HEK293 (cell line): ENCODE results near the gene CIC.

ENCODE experiments used
- FEZF1 ChIP-seq: fragments of 450-650 bp; formaldehyde crosslinking; IDR thresholded peaks from 2 replicates; pipeline ENCODE4 v1.5.1; 2016; ENCODE audit warnings: missing biosample characterization, missing genetic modification characterization
- GLI4 ChIP-seq: fragments of 450-650 bp; formaldehyde crosslinking; IDR thresholded peaks from 2 replicates; pipeline ENCODE4 v1.5.1; 2016; ENCODE audit warnings: missing biosample characterization, missing genetic modification characterization
- HOXA7 ChIP-seq: sonication (generic); formaldehyde crosslinking; IDR thresholded peaks from 2 replicates; pipeline ENCODE4 v1.8.1; 2022; ENCODE audit warnings: missing genetic modification reagents, borderline replicate concordance
- KLF16 ChIP-seq: fragments of 450-650 bp; formaldehyde crosslinking; IDR thresholded peaks from 2 replicates; pipeline ENCODE4 v1.5.1; 2017; ENCODE audit warnings: missing biosample characterization, missing genetic modification characterization
- RBAK ChIP-seq: fragments of 450-650 bp; formaldehyde crosslinking; IDR thresholded peaks from 2 replicates; pipeline ENCODE4 v1.5.1; 2016; ENCODE audit warnings: missing biosample characterization, missing genetic modification characterization
- WT1 ChIP-seq: fragments of 450-650 bp; formaldehyde crosslinking; IDR thresholded peaks from 2 replicates; pipeline ENCODE4 v1.5.1; 2016; ENCODE audit warnings: missing biosample characterization, missing genetic modification characterization
- ZBTB48 ChIP-seq: fragments of 450-650 bp; formaldehyde crosslinking; IDR thresholded peaks from 2 replicates; pipeline ENCODE4 v1.5.1; 2016; ENCODE audit warnings: missing biosample characterization, missing genetic modification characterization
- ZBTB8A ChIP-seq: fragments of 450-650 bp; formaldehyde crosslinking; IDR thresholded peaks from 2 replicates; pipeline ENCODE4 v1.5.1; 2016; ENCODE audit warnings: missing biosample characterization, missing genetic modification characterization
- ZFHX2 ChIP-seq: fragments of 450-650 bp; formaldehyde crosslinking; conservative IDR thresholded peaks from 2 replicates; pipeline ENCODE4 v1.5.1; 2016; ENCODE audit warnings: missing biosample characterization, missing genetic modification characterization
- ZFP37 ChIP-seq: fragments of 450-650 bp; formaldehyde crosslinking; IDR thresholded peaks from 2 replicates; pipeline ENCODE4 v1.5.1; 2016; ENCODE audit warnings: missing biosample characterization, missing genetic modification characterization
- ZNF169 ChIP-seq: fragments of 450-650 bp; formaldehyde crosslinking; IDR thresholded peaks from 2 replicates; pipeline ENCODE4 v1.5.1; 2016; ENCODE audit warnings: missing biosample characterization, missing genetic modification characterization
- ZNF292 ChIP-seq: fragments of 450-650 bp; formaldehyde crosslinking; IDR thresholded peaks from 2 replicates; pipeline ENCODE4 v1.5.1; 2016; ENCODE audit warnings: low read depth, missing biosample characterization, missing genetic modification characterization, borderline replicate concordance
- ZNF350 ChIP-seq: fragments of 450-650 bp; formaldehyde crosslinking; IDR thresholded peaks from 2 replicates; pipeline ENCODE4 v1.5.0; 2017; ENCODE audit warnings: missing biosample characterization, mild to moderate bottlenecking, missing genetic modification characterization
- ZNF423 ChIP-seq: fragments of 450-650 bp; formaldehyde crosslinking; IDR thresholded peaks from 2 replicates; pipeline ENCODE4 v1.5.1; 2016; ENCODE audit warnings: missing biosample characterization, missing genetic modification characterization
- ZNF530 ChIP-seq: fragments of 450-650 bp; formaldehyde crosslinking; IDR thresholded peaks from 2 replicates; pipeline ENCODE4 v1.5.1; 2016; ENCODE audit warnings: low read depth, missing biosample characterization, missing genetic modification characterization
- ZNF544 ChIP-seq: fragments of 450-650 bp; formaldehyde crosslinking; IDR thresholded peaks from 2 replicates; pipeline ENCODE4 v1.5.0; 2017; ENCODE audit warnings: missing biosample characterization, missing genetic modification characterization
- ZNF600 ChIP-seq: fragments of 450-650 bp; formaldehyde crosslinking; IDR thresholded peaks from 2 replicates; pipeline ENCODE4 v1.5.1; 2016; ENCODE audit warnings: missing biosample characterization, missing genetic modification characterization
- ZSCAN4 ChIP-seq: fragments of 450-650 bp; formaldehyde crosslinking; IDR thresholded peaks from 2 replicates; pipeline ENCODE4 v1.5.1; 2017; ENCODE audit warnings: missing biosample characterization, missing genetic modification characterization
- TF ChIP-seq, protein P1 (sequence below): fragments of 450-650 bp; formaldehyde crosslinking; IDR thresholded peaks from 2 replicates; pipeline ENCODE4 v1.5.1; 2016; ENCODE audit warnings: missing biosample characterization, missing genetic modification characterization, borderline replicate concordance
- TF ChIP-seq, protein P2 (sequence below): fragments of 450-650 bp; formaldehyde crosslinking; IDR thresholded peaks from 2 replicates; pipeline ENCODE4 v1.5.1; 2016; ENCODE audit warnings: missing biosample characterization, missing genetic modification characterization
- TF ChIP-seq, protein P3 (sequence below): fragments of 450-650 bp; formaldehyde crosslinking; IDR thresholded peaks from 2 replicates; pipeline ENCODE4 v1.5.1; 2016; ENCODE audit warnings: missing biosample characterization, missing genetic modification characterization
- TF ChIP-seq, protein P4 (sequence below): fragments of 450-650 bp; formaldehyde crosslinking; IDR thresholded peaks from 2 replicates; pipeline ENCODE4 v1.5.1; 2016; ENCODE audit warnings: missing biosample characterization, missing genetic modification characterization
- TF ChIP-seq, protein P5 (sequence below): fragments of 450-650 bp; formaldehyde crosslinking; IDR thresholded peaks from 2 replicates; pipeline ENCODE4 v1.5.1; 2016; ENCODE audit warnings: missing biosample characterization, missing genetic modification characterization
- TF ChIP-seq, protein P6 (sequence below): fragments of 450-650 bp; formaldehyde crosslinking; IDR thresholded peaks from 2 replicates; pipeline ENCODE4 v1.5.1; 2017; ENCODE audit warnings: missing biosample characterization, missing genetic modification characterization

The CIC gene

GRCh38 chr19:42244347-42245220, 24.5 kb upstream of the CIC start (continued):
- TF ChIP-seq, protein P1, sequence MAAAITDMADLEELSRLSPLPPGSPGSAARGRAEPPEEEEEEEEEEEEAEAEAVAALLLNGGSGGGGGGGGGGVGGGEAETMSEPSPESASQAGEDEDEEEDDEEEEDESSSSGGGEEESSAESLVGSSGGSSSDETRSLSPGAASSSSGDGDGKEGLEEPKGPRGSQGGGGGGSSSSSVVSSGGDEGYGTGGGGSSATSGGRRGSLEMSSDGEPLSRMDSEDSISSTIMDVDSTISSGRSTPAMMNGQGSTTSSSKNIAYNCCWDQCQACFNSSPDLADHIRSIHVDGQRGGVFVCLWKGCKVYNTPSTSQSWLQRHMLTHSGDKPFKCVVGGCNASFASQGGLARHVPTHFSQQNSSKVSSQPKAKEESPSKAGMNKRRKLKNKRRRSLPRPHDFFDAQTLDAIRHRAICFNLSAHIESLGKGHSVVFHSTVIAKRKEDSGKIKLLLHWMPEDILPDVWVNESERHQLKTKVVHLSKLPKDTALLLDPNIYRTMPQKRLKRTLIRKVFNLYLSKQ (tag by site-specific recombination): no peak
- TF ChIP-seq ZNF423 (no peak), ZNF292 (tag by site-specific recombination) (no peak), ZNF169 (no peak), ZNF350 (no peak), GLI4 (tag by site-specific recombination) (no peak), ZFHX2 (tag by site-specific recombination) (peak; percentile 56), ZSCAN4 (tag by site-specific recombination) (no peak), HOXA7 (no peak), ZNF544 (tag by site-specific recombination) (no peak), RBAK (tag by site-specific recombination) (no peak), ZFP37 (tag by site-specific recombination) (0 out of 2 replicates have a peak, but pooled peaks have one; percentile 18), ZNF530 (tag by site-specific recombination) (no peak), WT1 (no peak), ZBTB48 (tag by site-specific recombination) (peak; percentile 89), KLF16 (tag by site-specific recombination) (peak; percentile 65), ZBTB8A (tag by site-specific recombination) (no peak; the same call in 1 of the 2 replicates), FEZF1 (tag by site-specific recombination) (no peak), ZNF600 (peak; percentile 72)
- TF ChIP-seq, protein P2, sequence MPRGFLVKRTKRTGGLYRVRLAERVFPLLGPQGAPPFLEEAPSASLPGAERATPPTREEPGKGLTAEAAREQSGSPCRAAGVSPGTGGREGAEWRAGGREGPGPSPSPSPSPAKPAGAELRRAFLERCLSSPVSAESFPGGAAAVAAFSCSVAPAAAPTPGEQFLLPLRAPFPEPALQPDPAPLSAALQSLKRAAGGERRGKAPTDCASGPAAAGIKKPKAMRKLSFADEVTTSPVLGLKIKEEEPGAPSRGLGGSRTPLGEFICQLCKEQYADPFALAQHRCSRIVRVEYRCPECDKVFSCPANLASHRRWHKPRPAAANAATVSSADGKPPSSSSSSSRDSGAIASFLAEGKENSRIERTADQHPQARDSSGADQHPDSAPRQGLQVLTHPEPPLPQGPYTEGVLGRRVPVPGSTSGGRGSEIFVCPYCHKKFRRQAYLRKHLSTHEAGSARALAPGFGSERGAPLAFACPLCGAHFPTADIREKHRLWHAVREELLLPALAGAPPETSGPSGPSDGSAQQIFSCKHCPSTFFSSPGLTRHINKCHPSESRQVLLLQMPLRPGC (tag by site-specific recombination): no peak
- TF ChIP-seq, protein P3, sequence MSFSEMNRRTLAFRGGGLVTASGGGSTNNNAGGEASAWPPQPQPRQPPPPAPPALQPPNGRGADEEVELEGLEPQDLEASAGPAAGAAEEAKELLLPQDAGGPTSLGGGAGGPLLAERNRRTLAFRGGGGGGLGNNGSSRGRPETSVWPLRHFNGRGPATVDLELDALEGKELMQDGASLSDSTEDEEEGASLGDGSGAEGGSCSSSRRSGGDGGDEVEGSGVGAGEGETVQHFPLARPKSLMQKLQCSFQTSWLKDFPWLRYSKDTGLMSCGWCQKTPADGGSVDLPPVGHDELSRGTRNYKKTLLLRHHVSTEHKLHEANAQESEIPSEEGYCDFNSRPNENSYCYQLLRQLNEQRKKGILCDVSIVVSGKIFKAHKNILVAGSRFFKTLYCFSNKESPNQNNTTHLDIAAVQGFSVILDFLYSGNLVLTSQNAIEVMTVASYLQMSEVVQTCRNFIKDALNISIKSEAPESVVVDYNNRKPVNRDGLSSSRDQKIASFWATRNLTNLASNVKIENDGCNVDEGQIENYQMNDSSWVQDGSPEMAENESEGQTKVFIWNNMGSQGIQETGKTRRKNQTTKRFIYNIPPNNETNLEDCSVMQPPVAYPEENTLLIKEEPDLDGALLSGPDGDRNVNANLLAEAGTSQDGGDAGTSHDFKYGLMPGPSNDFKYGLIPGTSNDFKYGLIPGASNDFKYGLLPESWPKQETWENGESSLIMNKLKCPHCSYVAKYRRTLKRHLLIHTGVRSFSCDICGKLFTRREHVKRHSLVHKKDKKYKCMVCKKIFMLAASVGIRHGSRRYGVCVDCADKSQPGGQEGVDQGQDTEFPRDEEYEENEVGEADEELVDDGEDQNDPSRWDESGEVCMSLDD: no peak
- TF ChIP-seq, protein P4, sequence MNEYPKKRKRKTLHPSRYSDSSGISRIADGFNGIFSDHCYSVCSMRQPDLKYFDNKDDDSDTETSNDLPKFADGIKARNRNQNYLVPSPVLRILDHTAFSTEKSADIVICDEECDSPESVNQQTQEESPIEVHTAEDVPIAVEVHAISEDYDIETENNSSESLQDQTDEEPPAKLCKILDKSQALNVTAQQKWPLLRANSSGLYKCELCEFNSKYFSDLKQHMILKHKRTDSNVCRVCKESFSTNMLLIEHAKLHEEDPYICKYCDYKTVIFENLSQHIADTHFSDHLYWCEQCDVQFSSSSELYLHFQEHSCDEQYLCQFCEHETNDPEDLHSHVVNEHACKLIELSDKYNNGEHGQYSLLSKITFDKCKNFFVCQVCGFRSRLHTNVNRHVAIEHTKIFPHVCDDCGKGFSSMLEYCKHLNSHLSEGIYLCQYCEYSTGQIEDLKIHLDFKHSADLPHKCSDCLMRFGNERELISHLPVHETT (tag by site-specific recombination): 0 out of 2 replicates have a peak, but pooled peaks have one; percentile 51
- TF ChIP-seq, protein P5, sequence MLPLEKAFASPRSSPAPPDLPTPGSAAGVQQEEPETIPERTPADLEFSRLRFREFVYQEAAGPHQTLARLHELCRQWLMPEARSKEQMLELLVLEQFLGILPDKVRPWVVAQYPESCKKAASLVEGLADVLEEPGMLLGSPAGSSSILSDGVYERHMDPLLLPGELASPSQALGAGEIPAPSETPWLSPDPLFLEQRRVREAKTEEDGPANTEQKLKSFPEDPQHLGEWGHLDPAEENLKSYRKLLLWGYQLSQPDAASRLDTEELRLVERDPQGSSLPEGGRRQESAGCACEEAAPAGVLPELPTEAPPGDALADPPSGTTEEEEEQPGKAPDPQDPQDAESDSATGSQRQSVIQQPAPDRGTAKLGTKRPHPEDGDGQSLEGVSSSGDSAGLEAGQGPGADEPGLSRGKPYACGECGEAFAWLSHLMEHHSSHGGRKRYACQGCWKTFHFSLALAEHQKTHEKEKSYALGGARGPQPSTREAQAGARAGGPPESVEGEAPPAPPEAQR: no peak
- TF ChIP-seq, protein P6, sequence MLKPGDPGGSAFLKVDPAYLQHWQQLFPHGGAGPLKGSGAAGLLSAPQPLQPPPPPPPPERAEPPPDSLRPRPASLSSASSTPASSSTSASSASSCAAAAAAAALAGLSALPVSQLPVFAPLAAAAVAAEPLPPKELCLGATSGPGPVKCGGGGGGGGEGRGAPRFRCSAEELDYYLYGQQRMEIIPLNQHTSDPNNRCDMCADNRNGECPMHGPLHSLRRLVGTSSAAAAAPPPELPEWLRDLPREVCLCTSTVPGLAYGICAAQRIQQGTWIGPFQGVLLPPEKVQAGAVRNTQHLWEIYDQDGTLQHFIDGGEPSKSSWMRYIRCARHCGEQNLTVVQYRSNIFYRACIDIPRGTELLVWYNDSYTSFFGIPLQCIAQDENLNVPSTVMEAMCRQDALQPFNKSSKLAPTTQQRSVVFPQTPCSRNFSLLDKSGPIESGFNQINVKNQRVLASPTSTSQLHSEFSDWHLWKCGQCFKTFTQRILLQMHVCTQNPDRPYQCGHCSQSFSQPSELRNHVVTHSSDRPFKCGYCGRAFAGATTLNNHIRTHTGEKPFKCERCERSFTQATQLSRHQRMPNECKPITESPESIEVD: no peak
